Transverse colon (tissue), 4 donors: ENCODE data around the gene EIF3F. TPM values are rescaled to one million over a fixed set of nuclear protein-coding genes. Genes with fewer than 3 reads are reported as not detected.

ENCODE experiments used
- DNase-seq: peaks from one replicate; pipeline ENCODE4 v3.0.0-alpha.2; 2019
- H3K27ac ChIP-seq, 4 donors: fragments of 200-600 bp; sonication (generic); 2 replicates each; pipeline ENCODE4 v1.5.1; 2016 to 2018; ENCODE audit warnings: inconsistent platforms in 4 of 4
- H3K27me3 ChIP-seq: fragments of 200-600 bp; sonication (generic); 2 replicates; pipeline ENCODE4 v1.5.1; 2017; ENCODE audit warnings: inconsistent platforms
- H3K36me3 ChIP-seq, 4 donors: fragments of 200-600 bp; sonication (generic); 2 replicates each; pipeline ENCODE4 v1.5.1; 2017 to 2019; ENCODE audit warnings: inconsistent platforms in 4 of 4
- H3K4me1 ChIP-seq, 4 donors: fragments of 200-600 bp; sonication (generic); 2 replicates each; pipeline ENCODE4 v1.5.1; 2017 to 2020; ENCODE audit warnings: inconsistent platforms in 4 of 4
- H3K4me3 ChIP-seq, 4 donors: fragments of 200-600 bp; sonication (generic); 1 replicate in 1 of 4; 2 replicates in 3 of 4; pipeline versions ENCODE4 v1.5.1 to v1.6.1; 2017 to 2019; ENCODE audit warnings: inconsistent platforms in 4 of 4
- H3K9me3 ChIP-seq, 2 donors: fragments of 200-600 bp; sonication (generic); 2 replicates each; pipeline ENCODE4 v1.5.1; 2017 to 2019; ENCODE audit warnings: inconsistent platforms in 2 of 2
- CTCF ChIP-seq, 5 experiments: fragments of 200-600 bp in 3 of 5; fragments of 450-650 bp in 2 of 5; sonication (generic) in 3 of 5; IDR thresholded peaks; 1 replicate in 2 of 5; 2 replicates in 3 of 5; pipeline ENCODE4 v1.5.1; 2016 to 2017; ENCODE audit warnings: antibody characterized with exemption in 5 of 5, inconsistent platforms in 3 of 5, mild to moderate bottlenecking in 2 of 5, moderate library complexity in 1 of 5
- EP300 ChIP-seq: sonication (generic); formaldehyde crosslinking; IDR thresholded peaks from one replicate; pipeline ENCODE4 v1.6.1; 2017; ENCODE audit warnings: antibody characterized with exemption, low read depth
- POLR2A ChIP-seq: fragments of 450-650 bp; IDR thresholded peaks from one replicate; pipeline ENCODE4 v1.6.1; 2016; ENCODE audit warnings: antibody characterized with exemption, mild to moderate bottlenecking, moderate library complexity
- POLR2AphosphoS5 ChIP-seq, 3 donors: sonication (generic); formaldehyde crosslinking; IDR thresholded peaks; one replicate each; pipeline ENCODE4 v1.6.1; 2016; ENCODE audit warnings: antibody characterized with exemption in 3 of 3
- WGBS, 2 donors: methylation state at CpG; one replicate each; pipeline ENCODE4 v1.1.5; 2018; ENCODE audit warnings: low coverage in 1 of 2; 5-methylcytosine and 5-hydroxymethylcytosine counted together
- in situ Hi-C, 4 donors: fragments of 200-750 bp; cut with MboI; loops; one replicate each; pipeline versions ENCODE4 v1.15.0 to v1.15.1; 2017; ENCODE audit warnings: low sequenced_read_pairs in 3 of 4, low pct_ligation_motif_present in 1 of 4, low pct_unique_long_range_greater_than_20kb in 1 of 4
- intact Hi-C: fragments of 100-400 bp; cut with DNase I; formaldehyde crosslinking; loops from one replicate; pipeline ENCODE4 v1.15.1; 2023; ENCODE audit warnings: low total_unique reads
- total RNA-seq, 4 donors: library from RNA; depleted of rRNA; stranded (reverse); fragments of >200 nt; gene quantifications; one replicate each; pipeline ENCODE4 v1.1.0, GENCODE V29; 2016

EIF3F gene
- total RNA-seq, 4 donors from 2014 or later: 103 to 873 (median 206) TPM

DNA sequence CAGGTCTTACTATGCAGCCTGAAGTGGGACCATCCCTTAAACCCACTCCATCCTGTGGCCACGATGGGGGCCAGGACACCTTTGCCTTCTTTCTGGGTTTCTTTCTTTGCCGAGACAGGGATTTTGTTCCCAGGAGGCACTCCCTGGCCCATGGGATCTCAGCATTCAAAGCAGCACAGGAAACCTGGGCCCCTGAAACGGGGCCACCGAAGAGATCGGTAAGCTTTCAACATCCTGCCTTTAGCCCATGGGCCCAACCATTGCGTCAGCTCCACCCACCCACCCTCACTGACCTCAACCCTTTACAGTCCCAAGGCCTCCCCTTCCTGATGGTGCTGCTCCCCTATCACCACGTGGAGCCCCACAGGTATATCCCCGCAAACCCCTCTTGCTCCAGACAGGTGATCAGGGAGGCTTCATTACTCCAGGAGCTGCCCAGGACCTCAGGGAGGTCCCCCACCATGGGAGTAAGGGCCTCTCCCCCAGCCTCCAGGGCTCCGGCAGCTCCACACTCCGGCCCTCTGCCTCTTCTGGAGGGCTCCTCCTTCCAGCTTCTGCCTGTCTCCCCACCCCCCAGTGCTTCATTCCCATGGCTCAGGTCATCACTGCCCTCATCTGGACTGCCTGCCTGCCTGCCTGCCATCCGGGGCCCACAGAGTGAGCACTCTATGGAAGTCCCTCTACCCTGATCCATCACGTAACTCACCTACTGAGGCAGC, 51.8 kb downstream of the EIF3F start:
- in situ Hi-C loops (loop anchor here in 2 of 4 donors (10.0 kb wide), 1 partner anchor 56 kb away; no protein-coding TSS in a partner anchor), intact Hi-C loops (no loop called here)
- TF ChIP-seq POLR2A (no peak), CTCF (IDR thresholded peaks at IDR 0.05) (no peak), EP300 (no peak), POLR2AphosphoS5 (IDR thresholded peaks at IDR 0.05) (no peak)
- no peaks in the 10 kb centered on the region for H3K9me3 ChIP-seq
- no peak overlapping the region for H3K27ac ChIP-seq
- no peak for DNase-seq
- no peak overlapping the region for H3K4me3 ChIP-seq
- 82 to 87% methylated on average over 4 to 12 of the region's 12 CpGs for WGBS, 2 donors
- no peaks in the 10 kb centered on the region for H3K27me3 ChIP-seq
- H3K4me1 ChIP-seq: no peaks in the 10 kb centered on the region
- no peaks in the 10 kb centered on the region for H3K36me3 ChIP-seq

- no peaks in the 10 kb centered on the region for H3K9me3 ChIP-seq
- in situ Hi-C loops (loop anchor here in 2 of 4 donors (10.0 kb wide), 1 partner anchor 55 kb away; no protein-coding TSS in a partner anchor), intact Hi-C loops (no loop called here)
- H3K36me3 ChIP-seq: no peaks in the 10 kb centered on the region
- H3K4me3 ChIP-seq: no peak overlapping the region
- TF ChIP-seq POLR2AphosphoS5 (IDR thresholded peaks at IDR 0.05) (no peak), EP300 (no peak), POLR2A (no peak), CTCF (IDR thresholded peaks at IDR 0.05) (no peak)
- 87% methylated on average over 10 of the region's 10 CpGs; no CpG with 5 or more reads in 1 of the 2 donors for WGBS, 2 donors
- no peak for DNase-seq
- H3K27ac ChIP-seq: no peak overlapping the region
- no peaks in the 10 kb centered on the region for H3K27me3 ChIP-seq
- no peaks in the 10 kb centered on the region for H3K4me1 ChIP-seq
Measured at GRCh38 chr11:8039530-8040260, 52.6 kb downstream of the EIF3F start.

- DNase-seq: no peak
- Histone ChIP-seq H3K4me3 (no peak overlapping the region), H3K4me1 (no peaks in the 10 kb centered on the region), H3K27me3 (no peaks in the 10 kb centered on the region), H3K9me3 (no peaks in the 10 kb centered on the region), H3K36me3 (no peaks in the 10 kb centered on the region), H3K27ac (no peak overlapping the region)
- TF ChIP-seq CTCF (IDR thresholded peaks at IDR 0.05): no peak
- no peak for TF ChIP-seq POLR2A
- intact Hi-C loops (no loop called here), in situ Hi-C loops (no loop called here)
- 65% methylated on average over 3 of the region's 4 CpGs; no CpG with 5 or more reads in 1 of the 2 donors for WGBS, 2 donors
Measured at GRCh38 chr11:8040261-8040920, 53.3 kb downstream of the EIF3F start.

GRCh38 chr11:8040921-8041285, 53.8 kb downstream of the EIF3F start:
- Histone ChIP-seq H3K9me3 (no peaks in the 10 kb centered on the region), H3K4me3 (no peak overlapping the region), H3K27ac (no peak overlapping the region), H3K4me1 (no peaks in the 10 kb centered on the region), H3K27me3 (no peaks in the 10 kb centered on the region), H3K36me3 (no peaks in the 10 kb centered on the region)
- in situ Hi-C loops: no loop called here
- intact Hi-C loops: no loop called here
- TF ChIP-seq POLR2A: no peak
- TF ChIP-seq CTCF (IDR thresholded peaks at IDR 0.05): no peak
- TF ChIP-seq POLR2AphosphoS5 (IDR thresholded peaks at IDR 0.05): no peak
- TF ChIP-seq EP300: no peak
- WGBS, 2 donors: 75% methylated on average over 2 of the region's 2 CpGs; no CpG with 5 or more reads in 1 of the 2 donors
- no peak for DNase-seq
